GM19099 (cell line): ENCODE data around the gene CTCF.

Experiments used
- POLR2A ChIP-seq: IDR thresholded peaks from 3 replicates; pipeline ENCODE4 v1.6.1; 2011; ENCODE audit warnings: low read depth; ENCODE audit not compliant: insufficient read length; ENCODE audit errors: extremely low read depth

Gene CTCF

GRCh38 chr16:67530013-67530939 is 32.0 kb upstream of the CTCF start:
- peak; percentile 48 for TF ChIP-seq POLR2A

- TF ChIP-seq POLR2A = no peak
Measured at GRCh38 chr16:67531247-67531646, 31.1 kb upstream of the CTCF start.

- TF ChIP-seq POLR2A = no peak
Measured at GRCh38 chr16:67533024-67533560, 29.2 kb upstream of the CTCF start.

GRCh38 chr16:67534431-67534830 is 27.9 kb upstream of the CTCF start:
- TF ChIP-seq POLR2A = no peak

GRCh38 chr16:67535201-67535600 is 27.1 kb upstream of the CTCF start:
- no peak for TF ChIP-seq POLR2A

GRCh38 chr16:67537270-67537635 is 25.1 kb upstream of the CTCF start:
- peak; percentile 45 for TF ChIP-seq POLR2A

- TF ChIP-seq POLR2A = peak; percentile 29
Measured at GRCh38 chr16:67537636-67538591, 24.4 kb upstream of the CTCF start.

GRCh38 chr16:67538666-67539101 is 23.6 kb upstream of the CTCF start:
- no peak for TF ChIP-seq POLR2A

- TF ChIP-seq POLR2A = no peak
Measured at GRCh38 chr16:67539271-67539670, 23.1 kb upstream of the CTCF start.

- no peak for TF ChIP-seq POLR2A
Measured at GRCh38 chr16:67539691-67540635, 22.4 kb upstream of the CTCF start.

GRCh38 chr16:67540756-67541155 is 21.6 kb upstream of the CTCF start:
- TF ChIP-seq POLR2A = no peak

GRCh38 chr16:67541391-67542263 is 20.7 kb upstream of the CTCF start:
- no peak for TF ChIP-seq POLR2A

GRCh38 chr16:67542464-67542863 is 19.9 kb upstream of the CTCF start:
- no peak for TF ChIP-seq POLR2A

- TF ChIP-seq POLR2A = no peak
Measured at GRCh38 chr16:67543036-67543435, 19.3 kb upstream of the CTCF start.

GRCh38 chr16:67543582-67543981 is 18.7 kb upstream of the CTCF start:
- no peak for TF ChIP-seq POLR2A
